ENCODE data around the gene CNTN1. TPM values are rescaled to one million over a fixed set of nuclear protein-coding genes. Genes with fewer than 3 reads are reported as not detected.

Gene CNTN1
- total RNA-seq, 4 donors from 2014 or later = 44.2 to 65.6 (median 57.6) TPM

- DNase-seq (ENCODE audit: extremely low spot score) = no peak
- 80% methylated on average over 2 of the region's 2 CpGs for WGBS
These were observed 428.0 kb downstream of the CNTN1 start for GRCh38 chr12:41120211-41120610.

GRCh38 chr12:41121374-41121773, 429.1 kb downstream of the CNTN1 start:
- H3K4me3 ChIP-seq = no peak overlapping the region
- TF ChIP-seq POLR2A (IDR thresholded peaks at IDR 0.05; ENCODE audit: low read depth) = no peak
- TF ChIP-seq EP300 (IDR thresholded peaks at IDR 0.05) = no peak
- no peak for TF ChIP-seq POLR2AphosphoS5 (IDR thresholded peaks at IDR 0.05)
- TF ChIP-seq, protein P1, sequence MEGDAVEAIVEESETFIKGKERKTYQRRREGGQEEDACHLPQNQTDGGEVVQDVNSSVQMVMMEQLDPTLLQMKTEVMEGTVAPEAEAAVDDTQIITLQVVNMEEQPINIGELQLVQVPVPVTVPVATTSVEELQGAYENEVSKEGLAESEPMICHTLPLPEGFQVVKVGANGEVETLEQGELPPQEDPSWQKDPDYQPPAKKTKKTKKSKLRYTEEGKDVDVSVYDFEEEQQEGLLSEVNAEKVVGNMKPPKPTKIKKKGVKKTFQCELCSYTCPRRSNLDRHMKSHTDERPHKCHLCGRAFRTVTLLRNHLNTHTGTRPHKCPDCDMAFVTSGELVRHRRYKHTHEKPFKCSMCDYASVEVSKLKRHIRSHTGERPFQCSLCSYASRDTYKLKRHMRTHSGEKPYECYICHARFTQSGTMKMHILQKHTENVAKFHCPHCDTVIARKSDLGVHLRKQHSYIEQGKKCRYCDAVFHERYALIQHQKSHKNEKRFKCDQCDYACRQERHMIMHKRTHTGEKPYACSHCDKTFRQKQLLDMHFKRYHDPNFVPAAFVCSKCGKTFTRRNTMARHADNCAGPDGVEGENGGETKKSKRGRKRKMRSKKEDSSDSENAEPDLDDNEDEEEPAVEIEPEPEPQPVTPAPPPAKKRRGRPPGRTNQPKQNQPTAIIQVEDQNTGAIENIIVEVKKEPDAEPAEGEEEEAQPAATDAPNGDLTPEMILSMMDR (IDR thresholded peaks at IDR 0.05) = no peak
- H3K4me1 ChIP-seq = peaks cover 0 to 22% (median 15%) of the 10 kb centered on the region in 4 donors
- intact Hi-C loops (cut with DNase I) = no loop called here
- no peak for DNase-seq (ENCODE audit: extremely low spot score)
- H3K36me3 ChIP-seq = no peaks in the 10 kb centered on the region
- no peaks in the 10 kb centered on the region for H3K27me3 ChIP-seq
- H3K9me3 ChIP-seq = peaks cover 0 to 2% (median 0%) of the 10 kb centered on the region in 4 donors
- H3K27ac ChIP-seq (replicated peaks in 1 of 4) = no peak overlapping the region

More at GRCh38 chr12:41120211-41120610, 428.0 kb downstream of the CNTN1 start:
- no peak overlapping the region for H3K4me3 ChIP-seq
- intact Hi-C loops (cut with DNase I) = no loop called here
- no peaks in the 10 kb centered on the region for H3K36me3 ChIP-seq
- H3K9me3 ChIP-seq = no peaks in the 10 kb centered on the region
- peaks cover 0 to 22% (median 15%) of the 10 kb centered on the region in 4 donors for H3K4me1 ChIP-seq
- H3K27ac ChIP-seq (replicated peaks in 1 of 4) = no peak overlapping the region
- H3K27me3 ChIP-seq = no peaks in the 10 kb centered on the region
- no peak for TF ChIP-seq EP300 (IDR thresholded peaks at IDR 0.05)
- TF ChIP-seq, protein P1 (IDR thresholded peaks at IDR 0.05) = no peak
- TF ChIP-seq POLR2AphosphoS5 (IDR thresholded peaks at IDR 0.05) = no peak
- TF ChIP-seq POLR2A (IDR thresholded peaks at IDR 0.05; ENCODE audit: low read depth) = no peak
